GM23248 (cell line): Measurements from ENCODE around the gene ZNF142. TPM values are rescaled to one million over a fixed set of nuclear protein-coding genes. Genes with fewer than 3 reads are reported as not detected.
A peak's percentile ranks its signal among the peaks of the same experiment; 100 is the strongest.

Experiments
- DNase-seq: peaks from one replicate; pipeline ENCODE4 v3.0.0-alpha.2; 2015
- H2AFZ ChIP-seq: fragments of 200-600 bp; sonication (generic); 2 replicates; pipeline ENCODE4 v1.6.1; 2016; ENCODE audit warnings: antibody characterized with exemption
- H3F3A ChIP-seq: fragments of 200-600 bp; sonication (generic); 2 replicates; pipeline ENCODE4 v1.6.1; 2016; ENCODE audit warnings: mild to moderate bottlenecking, antibody characterized with exemption, mixed run types; ENCODE audit not compliant: insufficient read depth
- H3K27ac ChIP-seq: fragments of 200-600 bp; sonication (generic); 2 replicates; pipeline ENCODE4 v1.5.1; 2016; ENCODE audit warnings: mild to moderate bottlenecking
- H3K27me3 ChIP-seq: fragments of 200-600 bp; sonication (generic); replicated peaks from 2 replicates; pipeline ENCODE4 v1.6.1; 2016; ENCODE audit warnings: mild to moderate bottlenecking; ENCODE audit not compliant: insufficient read depth
- H3K36me3 ChIP-seq: fragments of 200-600 bp; sonication (generic); 2 replicates; pipeline ENCODE4 v1.6.1; 2016; ENCODE audit warnings: low read depth, mild to moderate bottlenecking
- H3K4me1 ChIP-seq: fragments of 200-600 bp; sonication (generic); 2 replicates; pipeline ENCODE4 v1.6.1; 2016; ENCODE audit warnings: mild to moderate bottlenecking; ENCODE audit not compliant: insufficient read depth
- H3K4me2 ChIP-seq: fragments of 200-600 bp; sonication (generic); one replicate; pipeline ENCODE4 v1.6.1; 2016; ENCODE audit warnings: mild to moderate bottlenecking; ENCODE audit not compliant: unreplicated experiment
- H3K4me3 ChIP-seq: fragments of 200-600 bp; sonication (generic); 2 replicates; pipeline ENCODE4 v1.5.1; 2016; ENCODE audit warnings: mild to moderate bottlenecking
- H3K79me2 ChIP-seq: fragments of 200-600 bp; sonication (generic); 2 replicates; pipeline ENCODE4 v1.6.1; 2016; ENCODE audit warnings: mild to moderate bottlenecking; ENCODE audit not compliant: insufficient read depth
- H3K9ac ChIP-seq: fragments of 200-600 bp; sonication (generic); 2 replicates; pipeline ENCODE4 v1.6.1; 2016; ENCODE audit warnings: mild to moderate bottlenecking
- H3K9me2 ChIP-seq: fragments of 200-600 bp; sonication (generic); 2 replicates; pipeline ENCODE4 v1.6.1; 2016; ENCODE audit warnings: mixed run types, mild to moderate bottlenecking, moderate library complexity; ENCODE audit not compliant: insufficient read depth
- H3K9me3 ChIP-seq: fragments of 200-600 bp; sonication (generic); one replicate; pipeline ENCODE4 v1.6.1; 2017; ENCODE audit warnings: low read depth
- H4K20me1 ChIP-seq: fragments of 200-600 bp; sonication (generic); 2 replicates; pipeline ENCODE4 v1.6.0; 2016; ENCODE audit not compliant: insufficient read depth
- EZH2 ChIP-seq: fragments of 200-600 bp; sonication (generic); IDR thresholded peaks from 2 replicates; pipeline ENCODE4 v1.6.1; 2018; ENCODE audit warnings: antibody characterized with exemption, mild to moderate bottlenecking; ENCODE audit not compliant: insufficient read depth, poor library complexity, severe bottlenecking
- EZH2phosphoT487 ChIP-seq: fragments of 200-600 bp; sonication (generic); IDR thresholded peaks from 2 replicates; pipeline ENCODE4 v1.6.1; 2018; ENCODE audit warnings: antibody characterized with exemption, moderate library complexity, mild to moderate bottlenecking, low read depth; ENCODE audit not compliant: insufficient read depth
- WGBS, 2 experiments: methylation state at CpG; one replicate each; pipeline ENCODE4 v1.1.6; 2015 to 2017; ENCODE audit warnings: low lambda C conversion rate in 2 of 2, low coverage in 1 of 2; ENCODE audit errors: missing lambda C conversion rate in 2 of 2; 5-methylcytosine and 5-hydroxymethylcytosine counted together
- in situ Hi-C: fragments of 300-500 bp; cut with MboI; formaldehyde crosslinking; loops from 2 replicates; pipeline ENCODE4 v1.15.0; 2020
- polyA plus RNA-seq: library from polyadenylated mRNA; unstranded; fragments of >200 nt; fragmentation: Nextera tagmentation; extraction: Ambion mirVana; gene quantifications from 2 replicates; pipeline ENCODE4 v1.2.1, GENCODE V29; 2016
- total RNA-seq: library from RNA; depleted of rRNA; stranded (reverse); fragments of >200 nt; shearing (Covaris generic); gene quantifications from 2 replicates; pipeline ENCODE4 v1.2.3, GENCODE V29; 2014

ZNF142 gene
- total and polyA plus RNA-seq, 2 experiments from 2014 or later, result 8.5 to 11.5 TPM

DNA sequence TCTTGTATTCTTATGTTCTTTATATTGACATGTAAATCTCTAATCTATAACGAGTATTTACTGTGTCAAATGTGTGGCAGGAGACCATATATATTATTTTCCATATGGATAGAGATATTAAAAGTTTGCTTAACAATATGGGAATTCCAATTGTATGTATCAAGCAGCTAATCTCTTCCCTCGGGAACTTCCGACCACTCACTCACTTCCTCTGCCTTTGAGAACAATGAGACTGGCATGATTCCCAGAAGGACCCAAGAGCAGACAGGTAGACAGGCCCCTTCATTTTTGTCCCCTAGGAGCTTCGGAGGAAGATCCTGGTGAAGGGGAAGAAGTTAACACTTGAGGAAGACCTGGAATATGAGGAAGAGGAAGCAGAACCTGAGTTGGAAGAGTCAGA lies 27.6 kb downstream of the ZNF142 start:
- Histone ChIP-seq H3K4me1 (peaks cover 4% of the 10 kb centered on the region), H3K9me3 (no peaks in the 10 kb centered on the region), H3F3A (no peaks in the 10 kb centered on the region), H3K4me2 (no peak overlapping the region), H3K79me2 (no peaks in the 10 kb centered on the region), H3K36me3 (peaks cover 5% of the 10 kb centered on the region; the same call in 1 of the 2 replicates), H3K9me2 (no peaks in the 10 kb centered on the region), H3K4me3 (no peak overlapping the region), H3K27me3 (no peaks in the 10 kb centered on the region), H4K20me1 (no peaks in the 10 kb centered on the region), H2AFZ (no peak overlapping the region), H3K27ac (no peak overlapping the region), H3K9ac (no peak overlapping the region)
- in situ Hi-C loops, result no loop called here
- DNase-seq, result peak; percentile 31
- 50 to 52% methylated on average over 4 of the region's 4 CpGs for WGBS, 2 experiments
- TF ChIP-seq EZH2phosphoT487, result no peak
- TF ChIP-seq EZH2, result no peak

DNA sequence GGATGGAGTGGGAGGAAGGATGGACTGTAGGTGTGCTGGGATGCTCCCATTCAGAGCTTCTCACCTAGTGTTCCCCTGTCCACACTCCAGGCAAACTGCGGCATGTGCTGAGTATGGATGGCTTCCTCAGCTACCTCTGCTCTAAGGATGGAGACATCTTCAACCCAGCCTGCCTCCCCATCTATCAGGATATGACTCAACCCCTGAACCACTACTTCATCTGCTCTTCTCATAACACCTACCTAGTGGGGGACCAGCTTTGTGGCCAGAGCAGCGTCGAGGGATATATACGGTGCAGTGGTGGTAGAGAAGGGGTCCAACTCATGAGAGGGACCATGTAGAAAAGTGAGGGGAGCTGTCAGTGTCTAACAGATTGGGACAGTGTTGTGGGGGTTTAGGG lies 31.5 kb downstream of the ZNF142 start:
- no peak for TF ChIP-seq EZH2
- no peak for TF ChIP-seq EZH2phosphoT487
- H3K27ac ChIP-seq, result no peak overlapping the region
- in situ Hi-C loops, result no loop called here
- no peak overlapping the region for H3K4me2 ChIP-seq
- no peaks in the 10 kb centered on the region for H3K9me3 ChIP-seq
- H3K27me3 ChIP-seq, result no peaks in the 10 kb centered on the region
- H3K79me2 ChIP-seq, result no peaks in the 10 kb centered on the region
- H3K4me3 ChIP-seq, result no peak overlapping the region
- 91 to 96% methylated on average over 4 of the region's 4 CpGs for WGBS, 2 experiments
- no peak overlapping the region for H3K9ac ChIP-seq
- H3F3A ChIP-seq, result no peaks in the 10 kb centered on the region
- no peaks in the 10 kb centered on the region for H3K9me2 ChIP-seq
- DNase-seq, result no peak
- no peak overlapping the region for H2AFZ ChIP-seq
- peaks cover 4% of the 10 kb centered on the region for H3K4me1 ChIP-seq
- no peaks in the 10 kb centered on the region for H3K36me3 ChIP-seq
- no peaks in the 10 kb centered on the region for H4K20me1 ChIP-seq

DNA sequence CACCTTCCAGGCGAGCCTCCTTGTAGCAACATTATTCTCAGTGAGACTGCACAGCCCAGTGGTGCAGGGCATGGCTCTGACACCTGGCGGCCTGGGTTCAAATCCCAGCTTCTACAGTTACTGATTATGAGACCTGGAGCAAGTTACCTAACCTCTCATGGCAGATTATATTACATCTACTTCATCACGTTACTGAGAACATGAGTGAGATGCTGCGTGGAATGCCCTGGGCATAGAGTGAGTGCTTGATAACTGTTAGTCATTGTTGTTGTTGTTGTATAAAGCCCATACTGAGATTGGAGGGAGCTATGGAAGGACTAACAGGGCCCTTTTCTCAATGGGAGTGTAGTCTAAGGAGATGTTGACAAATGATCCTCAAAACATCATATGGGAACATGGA lies 33.1 kb downstream of the ZNF142 start:
- Histone ChIP-seq H3K9me2 (no peaks in the 10 kb centered on the region), H3K27me3 (no peaks in the 10 kb centered on the region), H3K4me3 (no peak overlapping the region), H2AFZ (no peak overlapping the region), H3K9ac (no peak overlapping the region), H3K4me2 (no peak overlapping the region), H3K4me1 (no peaks in the 10 kb centered on the region), H3K36me3 (no peaks in the 10 kb centered on the region), H3F3A (no peaks in the 10 kb centered on the region), H3K79me2 (no peaks in the 10 kb centered on the region), H3K27ac (no peak overlapping the region), H4K20me1 (no peaks in the 10 kb centered on the region), H3K9me3 (no peaks in the 10 kb centered on the region)
- TF ChIP-seq EZH2phosphoT487 (no peak), EZH2 (no peak)
- DNase-seq, result no peak
- in situ Hi-C loops, result no loop called here
- 80 to 83% methylated on average over 4 of the region's 4 CpGs for WGBS, 2 experiments

DNA sequence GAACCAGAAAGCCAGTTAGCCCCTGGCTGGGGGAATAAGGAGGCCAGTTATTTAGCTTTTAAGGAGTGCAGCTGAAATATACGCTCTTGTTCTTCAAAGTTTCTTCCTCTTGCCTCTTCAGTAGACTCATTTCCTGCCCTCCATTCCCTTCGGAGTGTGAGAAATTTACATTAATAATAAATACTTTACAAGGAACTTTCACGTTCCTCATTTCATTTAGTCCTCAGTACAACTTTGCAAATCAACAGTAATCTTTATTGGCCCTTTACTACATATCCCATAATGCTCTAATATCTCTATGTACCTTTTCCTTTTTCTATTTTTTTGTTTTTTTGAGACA lies 36.1 kb downstream of the ZNF142 start:
- Histone ChIP-seq H4K20me1 (no peaks in the 10 kb centered on the region), H3K9me2 (no peaks in the 10 kb centered on the region), H3K4me1 (no peaks in the 10 kb centered on the region), H3K4me3 (no peak overlapping the region), H2AFZ (no peak overlapping the region), H3K9me3 (no peaks in the 10 kb centered on the region), H3F3A (no peaks in the 10 kb centered on the region), H3K9ac (no peak overlapping the region), H3K4me2 (no peak overlapping the region), H3K27ac (no peak overlapping the region), H3K79me2 (no peaks in the 10 kb centered on the region), H3K27me3 (no peaks in the 10 kb centered on the region), H3K36me3 (no peaks in the 10 kb centered on the region)
- 94 to 96% methylated on average over 3 of the region's 3 CpGs for WGBS, 2 experiments
- DNase-seq, result no peak
- in situ Hi-C loops, result no loop called here
- no peak for TF ChIP-seq EZH2
- TF ChIP-seq EZH2phosphoT487, result no peak
